Stimulated activated CD8-positive, alpha-beta memory T cell treated with anti-CD3 and anti-CD28 coated beads, Interleukin-4, amount 100 ng/mL, for 48 hours (primary cell): ENCODE measurements around the gene OR52E4.

Source experiments
- DNase-seq: peaks from one replicate; pipeline ENCODE4 v3.0.0-alpha.2; 2020

The OR52E4 gene

GRCh38 chr11:5929571-5930368 is 49.3 kb downstream of the OR52E4 start:
- DNase-seq: no peak

GRCh38 chr11:5930614-5931013 is 50.2 kb downstream of the OR52E4 start:
- no peak for DNase-seq

- DNase-seq: no peak
Observed at GRCh38 chr11:5931061-5931460, 50.6 kb downstream of the OR52E4 start.

GRCh38 chr11:5932671-5933070 is 52.2 kb downstream of the OR52E4 start:
- DNase-seq: no peak

- DNase-seq: no peak
Observed at GRCh38 chr11:5933116-5933515, 52.7 kb downstream of the OR52E4 start.
